Peyer's patch (tissue), 4 donors: ENCODE results near the gene ATP2B1. TPM values are rescaled to one million over a fixed set of nuclear protein-coding genes. Genes with fewer than 3 reads are reported as not detected.

Experiments
- DNase-seq, 3 donors: peaks; one replicate each; pipeline ENCODE4 v3.0.0-alpha.2; 2017 to 2019
- H3K27ac ChIP-seq, 4 donors: fragments of 200-600 bp; sonication (generic); one replicate each; pipeline ENCODE4 v1.5.1; 2016 to 2019
- H3K27me3 ChIP-seq, 2 donors: fragments of 200-600 bp; sonication (generic); one replicate each; pipeline ENCODE4 v1.5.1; 2019
- H3K36me3 ChIP-seq, 3 donors: fragments of 200-600 bp; sonication (generic); one replicate each; pipeline ENCODE4 v1.5.1; 2016 to 2019
- H3K4me1 ChIP-seq, 4 donors: fragments of 200-600 bp; sonication (generic); one replicate each; pipeline ENCODE4 v1.5.1; 2016 to 2019
- H3K4me3 ChIP-seq, 4 donors: fragments of 200-600 bp; sonication (generic); 1 replicate in 3 of 4; 2 replicates in 1 of 4; pipeline ENCODE4 v1.5.1; 2016 to 2019; ENCODE audit warnings: mild to moderate bottlenecking in 1 of 4
- H3K9me3 ChIP-seq, 4 donors: fragments of 200-600 bp; sonication (generic); one replicate each; pipeline ENCODE4 v1.5.1; 2016 to 2019; ENCODE audit warnings: mild to moderate bottlenecking in 1 of 4
- POLR2A ChIP-seq, 2 donors: fragments of 450-650 bp; IDR thresholded peaks; one replicate each; pipeline ENCODE4 v1.5.1; 2017; ENCODE audit warnings: antibody characterized with exemption in 2 of 2, mild to moderate bottlenecking in 2 of 2, moderate library complexity in 2 of 2
- small RNA-seq, 2 donors: library from RNA; depleted of rRNA; stranded (forward); fragments of <200 nt; gene quantifications; one replicate each; pipeline ENCODE3, GENCODE V24; 2016
- total RNA-seq, 4 donors: library from RNA; depleted of rRNA; stranded (reverse); fragments of >200 nt; gene quantifications; one replicate each; pipeline ENCODE4 v1.1.0, GENCODE V29; 2016
- TF ChIP-seq, protein P1 (sequence below), 6 experiments: fragments of 450-650 bp in 4 of 6; fragments of 200-600 bp in 2 of 6; sonication (generic) in 1 of 6; IDR thresholded peaks; one replicate each; pipeline ENCODE4 v1.5.1; 2017 to 2019; ENCODE audit warnings: antibody characterized with exemption in 6 of 6, mild to moderate bottlenecking in 3 of 6, moderate library complexity in 1 of 6

The ATP2B1 gene
- total RNA-seq, 4 donors from 2014 or later: 79.2 to 117 (median 85.7) TPM

DNA sequence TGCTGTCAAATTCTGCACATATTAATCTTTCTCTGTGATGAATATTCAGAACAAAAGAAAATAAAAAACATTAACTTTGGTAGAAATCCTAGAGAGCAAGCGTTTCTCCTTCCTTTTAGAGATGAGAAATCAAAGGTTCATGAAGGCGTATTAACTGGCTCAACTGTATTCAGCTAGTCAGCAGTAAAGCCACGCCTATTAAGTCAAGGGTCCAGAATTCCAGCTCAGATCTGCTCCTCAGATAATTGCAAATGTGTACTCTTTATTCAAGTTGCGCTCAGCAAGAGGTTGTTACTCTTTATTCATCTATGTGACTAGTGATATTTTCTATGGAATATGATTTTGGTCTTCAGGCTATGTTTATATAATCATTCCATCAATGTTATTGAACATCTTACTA is 169.7 kb downstream of the ATP2B1 start:
- H3K9me3 ChIP-seq: no peaks in the 10 kb centered on the region
- H3K27ac ChIP-seq: peak overlapping the region in 1 of 4 donors; percentile 19
- H3K4me3 ChIP-seq: no peak overlapping the region
- TF ChIP-seq, protein P1, sequence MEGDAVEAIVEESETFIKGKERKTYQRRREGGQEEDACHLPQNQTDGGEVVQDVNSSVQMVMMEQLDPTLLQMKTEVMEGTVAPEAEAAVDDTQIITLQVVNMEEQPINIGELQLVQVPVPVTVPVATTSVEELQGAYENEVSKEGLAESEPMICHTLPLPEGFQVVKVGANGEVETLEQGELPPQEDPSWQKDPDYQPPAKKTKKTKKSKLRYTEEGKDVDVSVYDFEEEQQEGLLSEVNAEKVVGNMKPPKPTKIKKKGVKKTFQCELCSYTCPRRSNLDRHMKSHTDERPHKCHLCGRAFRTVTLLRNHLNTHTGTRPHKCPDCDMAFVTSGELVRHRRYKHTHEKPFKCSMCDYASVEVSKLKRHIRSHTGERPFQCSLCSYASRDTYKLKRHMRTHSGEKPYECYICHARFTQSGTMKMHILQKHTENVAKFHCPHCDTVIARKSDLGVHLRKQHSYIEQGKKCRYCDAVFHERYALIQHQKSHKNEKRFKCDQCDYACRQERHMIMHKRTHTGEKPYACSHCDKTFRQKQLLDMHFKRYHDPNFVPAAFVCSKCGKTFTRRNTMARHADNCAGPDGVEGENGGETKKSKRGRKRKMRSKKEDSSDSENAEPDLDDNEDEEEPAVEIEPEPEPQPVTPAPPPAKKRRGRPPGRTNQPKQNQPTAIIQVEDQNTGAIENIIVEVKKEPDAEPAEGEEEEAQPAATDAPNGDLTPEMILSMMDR (IDR thresholded peaks at IDR 0.05): no peak
- TF ChIP-seq POLR2A (IDR thresholded peaks at IDR 0.05): no peak
- H3K4me1 ChIP-seq: peaks cover 0 to 14% (median 0%) of the 10 kb centered on the region in 4 donors
- H3K36me3 ChIP-seq: no peaks in the 10 kb centered on the region
- DNase-seq: peak in 1 of 3 donors; percentile 59
- no peaks in the 10 kb centered on the region for H3K27me3 ChIP-seq

Small RNA genes within 50 kb of the gene (small RNA-seq; reads per million reads assigned to genes)
- gene AC025034.2 (0 reads per million in 2 donors), gene RNA5SP365 (0 reads per million in 2 donors), gene RNU6-148P (0 reads per million in 2 donors)

Other genes with a start within 250 kb of the ATP2B1 start
- 10 to 100 TPM; 15.7 to 34.3 (median 26.1) TPM for gene GALNT4, start 184.0 kb downstream of the ATP2B1 start, total RNA-seq
- gene POC1B, start 182.8 kb downstream of the ATP2B1 start, total RNA-seq: 10 to 100 TPM; 24.3 to 42.9 (median 31.1) TPM